ENCODE data around the gene NFX1.

DNA sequence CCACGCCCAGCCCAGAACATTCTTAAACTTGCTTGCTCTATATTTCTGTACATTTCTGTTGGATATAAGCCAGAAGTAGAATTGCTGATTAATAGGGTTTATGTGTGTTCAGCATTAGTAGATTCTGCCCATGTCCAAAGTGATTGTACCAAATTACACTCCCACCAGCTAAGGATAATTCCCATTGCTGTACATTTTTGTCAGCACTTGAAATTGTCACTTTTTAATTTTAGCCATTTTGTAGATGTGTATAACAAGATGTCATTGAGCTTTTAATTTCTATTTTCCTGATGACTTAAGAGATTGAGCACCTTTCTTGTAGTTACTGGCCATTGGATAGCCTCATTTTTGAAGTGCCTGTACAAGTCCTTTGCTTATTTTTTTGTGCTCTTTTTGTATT, 65.6 kb downstream of the NFX1 start:
- TF ChIP-seq, protein P1, sequence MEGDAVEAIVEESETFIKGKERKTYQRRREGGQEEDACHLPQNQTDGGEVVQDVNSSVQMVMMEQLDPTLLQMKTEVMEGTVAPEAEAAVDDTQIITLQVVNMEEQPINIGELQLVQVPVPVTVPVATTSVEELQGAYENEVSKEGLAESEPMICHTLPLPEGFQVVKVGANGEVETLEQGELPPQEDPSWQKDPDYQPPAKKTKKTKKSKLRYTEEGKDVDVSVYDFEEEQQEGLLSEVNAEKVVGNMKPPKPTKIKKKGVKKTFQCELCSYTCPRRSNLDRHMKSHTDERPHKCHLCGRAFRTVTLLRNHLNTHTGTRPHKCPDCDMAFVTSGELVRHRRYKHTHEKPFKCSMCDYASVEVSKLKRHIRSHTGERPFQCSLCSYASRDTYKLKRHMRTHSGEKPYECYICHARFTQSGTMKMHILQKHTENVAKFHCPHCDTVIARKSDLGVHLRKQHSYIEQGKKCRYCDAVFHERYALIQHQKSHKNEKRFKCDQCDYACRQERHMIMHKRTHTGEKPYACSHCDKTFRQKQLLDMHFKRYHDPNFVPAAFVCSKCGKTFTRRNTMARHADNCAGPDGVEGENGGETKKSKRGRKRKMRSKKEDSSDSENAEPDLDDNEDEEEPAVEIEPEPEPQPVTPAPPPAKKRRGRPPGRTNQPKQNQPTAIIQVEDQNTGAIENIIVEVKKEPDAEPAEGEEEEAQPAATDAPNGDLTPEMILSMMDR (conservative IDR thresholded peaks at IDR 0.05; ENCODE audit: low read depth, low read length): no peak
- no peak for TF ChIP-seq EZH2 (IDR thresholded peaks at IDR 0.05; ENCODE audit: low read length, unreplicated experiment)
